Right atrium auricular region (tissue), 2 donors: ENCODE measurements around the gene BACH2. TPM values are rescaled to one million over a fixed set of nuclear protein-coding genes. Genes with fewer than 3 reads are reported as not detected.

ENCODE experiments used
- DNase-seq: peaks from one replicate; pipeline ENCODE4 v3.0.0-alpha.2; 2019; ENCODE audit warnings: low spot score
- H3K27ac ChIP-seq, 2 donors: fragments of 200-600 bp; sonication (generic); 1 replicate in 1 of 2; 2 replicates in 1 of 2; pipeline ENCODE4 v1.5.1; 2016 to 2019
- H3K27me3 ChIP-seq, 2 donors: fragments of 200-600 bp; sonication (generic); one replicate each; pipeline versions ENCODE4 v1.5.1 to v1.6.0; 2017 to 2019
- H3K36me3 ChIP-seq: fragments of 200-600 bp; sonication (generic); one replicate; pipeline ENCODE4 v1.5.1; 2016
- H3K4me1 ChIP-seq, 2 donors: fragments of 200-600 bp; sonication (generic); one replicate each; pipeline versions ENCODE4 v1.5.1 to v1.6.0; 2017 to 2019
- H3K4me3 ChIP-seq, 2 donors: fragments of 200-600 bp; sonication (generic); 1 replicate in 1 of 2; 2 replicates in 1 of 2; pipeline ENCODE4 v1.5.1; 2017 to 2019; ENCODE audit warnings: mild to moderate bottlenecking in 1 of 2, moderate library complexity in 1 of 2
- H3K9me3 ChIP-seq, 2 donors: fragments of 200-600 bp; sonication (generic); one replicate each; pipeline ENCODE4 v1.5.1; 2019
- CTCF ChIP-seq, 2 donors: fragments of 200-600 bp; sonication (generic); IDR thresholded peaks; one replicate each; pipeline ENCODE4 v1.5.1; 2019; ENCODE audit warnings: antibody characterized with exemption in 2 of 2
- microRNA-seq, 2 donors: library from miRNA; unstranded; fragments of <30 nt; microRNA quantifications; one replicate each; pipeline ENCODE4, GENCODE V29; 2016 to 2017; ENCODE audit warnings: borderline number of aligned reads in 2 of 2, borderline replicate concordance in 1 of 2
- total RNA-seq, 2 donors: library from RNA; depleted of rRNA; stranded (reverse); fragments of >200 nt; gene quantifications; one replicate each; pipeline ENCODE4 v1.1.0, GENCODE V29; 2016

The BACH2 gene
- total RNA-seq, 2 donors from 2014 or later, result 0.82 to 2.2 TPM

- H3K27ac ChIP-seq, result no peak overlapping the region
- H3K4me3 ChIP-seq, result no peak overlapping the region
- no peaks in the 10 kb centered on the region for H3K9me3 ChIP-seq
- peaks cover 4 to 12% of the 10 kb centered on the region in 2 donors for H3K27me3 ChIP-seq
- H3K36me3 ChIP-seq, result no peaks in the 10 kb centered on the region
- no peak for DNase-seq
- TF ChIP-seq CTCF (IDR thresholded peaks at IDR 0.05), result no peak
- no peaks in the 10 kb centered on the region for H3K4me1 ChIP-seq
Observed at GRCh38 chr6:89888871-89889270, 407.8 kb downstream of the BACH2 start.

GRCh38 chr6:89888138-89888514 is 408.5 kb downstream of the BACH2 start:
- no peak for DNase-seq
- Histone ChIP-seq H3K4me1 (no peaks in the 10 kb centered on the region), H3K27ac (no peak overlapping the region), H3K4me3 (no peak overlapping the region), H3K27me3 (peaks cover 4 to 12% of the 10 kb centered on the region in 2 donors), H3K9me3 (no peaks in the 10 kb centered on the region), H3K36me3 (no peaks in the 10 kb centered on the region)
- no peak for TF ChIP-seq CTCF (IDR thresholded peaks at IDR 0.05)

- Histone ChIP-seq H3K27me3 (peaks cover 4 to 12% of the 10 kb centered on the region in 2 donors), H3K4me3 (no peak overlapping the region), H3K36me3 (no peaks in the 10 kb centered on the region), H3K4me1 (no peaks in the 10 kb centered on the region), H3K9me3 (no peaks in the 10 kb centered on the region), H3K27ac (no peak overlapping the region)
- no peak for TF ChIP-seq CTCF (IDR thresholded peaks at IDR 0.05)
- DNase-seq, result no peak
Observed at GRCh38 chr6:89887452-89888137, 409.0 kb downstream of the BACH2 start.

GRCh38 chr6:89886378-89887120 is 410.1 kb downstream of the BACH2 start:
- no peak for DNase-seq
- no peak for TF ChIP-seq CTCF (IDR thresholded peaks at IDR 0.05)
- Histone ChIP-seq H3K4me1 (no peaks in the 10 kb centered on the region), H3K36me3 (no peaks in the 10 kb centered on the region), H3K27ac (no peak overlapping the region), H3K4me3 (no peak overlapping the region), H3K9me3 (no peaks in the 10 kb centered on the region), H3K27me3 (peaks cover under 1 to 10% of the 10 kb centered on the region in 2 donors)

Small RNA genes within 50 kb of the gene (microRNA-seq; reads per million reads assigned to microRNA genes)
- 0 reads per million in 2 donors for gene MIR4464
